OCI-LY3 (cell line): ENCODE results near the gene JARID2.

Experiments
- EZH2phosphoT487 ChIP-seq: fragments of 200-600 bp; shearing (Covaris generic); IDR thresholded peaks from 2 replicates; pipeline ENCODE4 v1.6.1; 2018; ENCODE audit warnings: antibody characterized with exemption, mixed run types, low read depth
- TF ChIP-seq, protein P1 (sequence below): fragments of 200-600, 300-600 bp; sonication (generic); IDR thresholded peaks from 2 replicates; pipeline ENCODE4 v1.5.1; 2014; ENCODE audit warnings: antibody characterized with exemption, low read length, low read depth

DNA sequence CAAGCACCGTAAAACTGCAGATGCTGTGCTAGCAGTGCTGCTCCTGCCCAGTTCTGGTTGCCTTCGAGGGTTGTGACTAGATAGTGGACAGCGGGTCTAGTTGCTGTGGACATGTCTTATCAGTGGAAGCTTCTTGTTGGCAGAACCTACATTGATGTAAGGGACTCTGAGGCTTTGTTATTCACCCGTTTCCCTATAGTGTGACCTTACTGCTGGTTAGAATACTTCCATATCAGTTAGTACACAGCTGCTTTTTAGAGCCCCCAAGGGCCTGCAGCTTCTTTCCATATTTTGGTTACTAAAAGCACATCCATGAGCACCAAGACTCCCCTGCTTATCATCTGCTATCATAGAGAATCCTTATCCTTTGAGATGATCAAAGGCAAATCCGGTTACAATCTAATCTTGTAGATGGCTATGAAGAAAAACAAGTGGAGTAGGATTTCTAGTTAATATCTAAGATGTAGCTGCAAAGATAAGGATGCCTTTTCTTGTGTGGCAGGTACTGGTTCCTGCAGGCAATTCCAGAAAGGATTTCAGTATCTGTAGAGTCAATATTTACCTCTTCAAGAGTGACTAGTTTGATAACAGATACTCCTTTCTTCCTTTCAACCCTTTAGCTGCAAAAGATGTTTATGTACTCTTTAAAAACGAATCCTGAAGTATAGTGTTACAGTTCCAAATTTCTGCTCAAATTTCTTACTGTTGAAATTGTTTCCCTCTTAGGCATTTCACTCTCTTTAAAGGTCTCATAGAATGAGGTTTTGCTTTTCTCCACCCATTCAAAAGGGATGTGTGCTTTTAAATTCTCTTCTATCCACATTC lies 163.6 kb downstream of the JARID2 start:
- no peak for TF ChIP-seq EZH2phosphoT487
- TF ChIP-seq, protein P1, sequence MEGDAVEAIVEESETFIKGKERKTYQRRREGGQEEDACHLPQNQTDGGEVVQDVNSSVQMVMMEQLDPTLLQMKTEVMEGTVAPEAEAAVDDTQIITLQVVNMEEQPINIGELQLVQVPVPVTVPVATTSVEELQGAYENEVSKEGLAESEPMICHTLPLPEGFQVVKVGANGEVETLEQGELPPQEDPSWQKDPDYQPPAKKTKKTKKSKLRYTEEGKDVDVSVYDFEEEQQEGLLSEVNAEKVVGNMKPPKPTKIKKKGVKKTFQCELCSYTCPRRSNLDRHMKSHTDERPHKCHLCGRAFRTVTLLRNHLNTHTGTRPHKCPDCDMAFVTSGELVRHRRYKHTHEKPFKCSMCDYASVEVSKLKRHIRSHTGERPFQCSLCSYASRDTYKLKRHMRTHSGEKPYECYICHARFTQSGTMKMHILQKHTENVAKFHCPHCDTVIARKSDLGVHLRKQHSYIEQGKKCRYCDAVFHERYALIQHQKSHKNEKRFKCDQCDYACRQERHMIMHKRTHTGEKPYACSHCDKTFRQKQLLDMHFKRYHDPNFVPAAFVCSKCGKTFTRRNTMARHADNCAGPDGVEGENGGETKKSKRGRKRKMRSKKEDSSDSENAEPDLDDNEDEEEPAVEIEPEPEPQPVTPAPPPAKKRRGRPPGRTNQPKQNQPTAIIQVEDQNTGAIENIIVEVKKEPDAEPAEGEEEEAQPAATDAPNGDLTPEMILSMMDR: no peak
